GM12872 (cell line): ENCODE data around the gene GRK1.

Source experiments
- CTCF ChIP-seq: IDR thresholded peaks from 3 replicates; pipeline ENCODE4 v1.5.1; 2011; ENCODE audit warnings: low read depth, mild to moderate bottlenecking, low read length, moderate library complexity; ENCODE audit not compliant: insufficient read depth

The GRK1 gene

GRCh38 chr13:113770441-113770840, 103.4 kb downstream of the GRK1 start:
- TF ChIP-seq CTCF: no peak

- no peak for TF ChIP-seq CTCF
Measured at GRCh38 chr13:113770937-113771336, 103.9 kb downstream of the GRK1 start.

GRCh38 chr13:113771709-113772331, 104.8 kb downstream of the GRK1 start:
- no peak for TF ChIP-seq CTCF

GRCh38 chr13:113774177-113775107, 107.4 kb downstream of the GRK1 start:
- no peak for TF ChIP-seq CTCF

- no peak for TF ChIP-seq CTCF
Measured at GRCh38 chr13:113775451-113776145, 108.6 kb downstream of the GRK1 start.

- TF ChIP-seq CTCF: no peak
Measured at GRCh38 chr13:113776231-113777125, 109.5 kb downstream of the GRK1 start.
